RWPE2 (cell line): Measurements from ENCODE around the gene LAPTM5.
A peak's percentile ranks its signal among the peaks of the same experiment; 100 is the strongest.

Source experiments
- ATAC-seq: fragments of 200-7000 bp; cut with Tn5 transposase; 3 replicates; pipeline ENCODE4 v1.9.1; 2021; ENCODE audit warnings: low read depth
- DNase-seq: peaks from one replicate; pipeline ENCODE4 v3.0.0-alpha.2; 2020; ENCODE audit warnings: low spot score
- H3K27ac ChIP-seq: fragments of 450-650 bp; 2 replicates; pipeline ENCODE4 v1.5.1; 2017; ENCODE audit warnings: mild to moderate bottlenecking; ENCODE audit not compliant: poor library complexity, severe bottlenecking
- H3K27me3 ChIP-seq: fragments of 250-450 bp; sonication (Bioruptor Pico); 2 replicates; pipeline ENCODE4 v1.5.1; 2021; ENCODE audit warnings: mild to moderate bottlenecking, moderate library complexity; ENCODE audit not compliant: insufficient read depth, poor library complexity, severe bottlenecking
- H3K36me3 ChIP-seq: fragments of 250-450 bp; sonication (Bioruptor Pico); 2 replicates; pipeline ENCODE4 v1.5.1; 2020; ENCODE audit warnings: low read depth, mild to moderate bottlenecking, moderate library complexity
- H3K4me1 ChIP-seq: fragments of 250-450 bp; sonication (Bioruptor Pico); 2 replicates; pipeline ENCODE4 v1.5.1; 2021; ENCODE audit warnings: mild to moderate bottlenecking, moderate library complexity; ENCODE audit not compliant: insufficient read depth, poor library complexity, severe bottlenecking
- H3K4me3 ChIP-seq: fragments of 250-450 bp; sonication (Bioruptor Pico); 2 replicates; pipeline ENCODE4 v1.5.1; 2021; ENCODE audit warnings: mild to moderate bottlenecking, moderate library complexity; ENCODE audit not compliant: severe bottlenecking
- H3K9me3 ChIP-seq: fragments of 250-450 bp; sonication (Bioruptor Pico); 2 replicates; pipeline ENCODE4 v1.5.1; 2021; ENCODE audit warnings: mild to moderate bottlenecking, moderate library complexity; ENCODE audit not compliant: severe bottlenecking
- TF ChIP-seq, protein P1 (sequence below): fragments of 450-650 bp; IDR thresholded peaks from one replicate; pipeline ENCODE4 v1.5.1; 2017; ENCODE audit warnings: mild to moderate bottlenecking, moderate library complexity; ENCODE audit not compliant: poor library complexity, severe bottlenecking

Gene LAPTM5

GRCh38 chr1:30759718-30760281, 2.2 kb upstream of the LAPTM5 start:
- H3K4me3 ChIP-seq: no peak overlapping the region
- DNase-seq: no peak
- no peak overlapping the region for H3K27ac ChIP-seq
- H3K4me1 ChIP-seq: peaks cover 22% of the 10 kb centered on the region
- H3K9me3 ChIP-seq: no peaks in the 10 kb centered on the region
- TF ChIP-seq, protein P1, sequence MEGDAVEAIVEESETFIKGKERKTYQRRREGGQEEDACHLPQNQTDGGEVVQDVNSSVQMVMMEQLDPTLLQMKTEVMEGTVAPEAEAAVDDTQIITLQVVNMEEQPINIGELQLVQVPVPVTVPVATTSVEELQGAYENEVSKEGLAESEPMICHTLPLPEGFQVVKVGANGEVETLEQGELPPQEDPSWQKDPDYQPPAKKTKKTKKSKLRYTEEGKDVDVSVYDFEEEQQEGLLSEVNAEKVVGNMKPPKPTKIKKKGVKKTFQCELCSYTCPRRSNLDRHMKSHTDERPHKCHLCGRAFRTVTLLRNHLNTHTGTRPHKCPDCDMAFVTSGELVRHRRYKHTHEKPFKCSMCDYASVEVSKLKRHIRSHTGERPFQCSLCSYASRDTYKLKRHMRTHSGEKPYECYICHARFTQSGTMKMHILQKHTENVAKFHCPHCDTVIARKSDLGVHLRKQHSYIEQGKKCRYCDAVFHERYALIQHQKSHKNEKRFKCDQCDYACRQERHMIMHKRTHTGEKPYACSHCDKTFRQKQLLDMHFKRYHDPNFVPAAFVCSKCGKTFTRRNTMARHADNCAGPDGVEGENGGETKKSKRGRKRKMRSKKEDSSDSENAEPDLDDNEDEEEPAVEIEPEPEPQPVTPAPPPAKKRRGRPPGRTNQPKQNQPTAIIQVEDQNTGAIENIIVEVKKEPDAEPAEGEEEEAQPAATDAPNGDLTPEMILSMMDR: no peak
- H3K36me3 ChIP-seq: no peaks in the 10 kb centered on the region
- no peak for ATAC-seq
- H3K27me3 ChIP-seq: no peaks in the 10 kb centered on the region

DNA sequence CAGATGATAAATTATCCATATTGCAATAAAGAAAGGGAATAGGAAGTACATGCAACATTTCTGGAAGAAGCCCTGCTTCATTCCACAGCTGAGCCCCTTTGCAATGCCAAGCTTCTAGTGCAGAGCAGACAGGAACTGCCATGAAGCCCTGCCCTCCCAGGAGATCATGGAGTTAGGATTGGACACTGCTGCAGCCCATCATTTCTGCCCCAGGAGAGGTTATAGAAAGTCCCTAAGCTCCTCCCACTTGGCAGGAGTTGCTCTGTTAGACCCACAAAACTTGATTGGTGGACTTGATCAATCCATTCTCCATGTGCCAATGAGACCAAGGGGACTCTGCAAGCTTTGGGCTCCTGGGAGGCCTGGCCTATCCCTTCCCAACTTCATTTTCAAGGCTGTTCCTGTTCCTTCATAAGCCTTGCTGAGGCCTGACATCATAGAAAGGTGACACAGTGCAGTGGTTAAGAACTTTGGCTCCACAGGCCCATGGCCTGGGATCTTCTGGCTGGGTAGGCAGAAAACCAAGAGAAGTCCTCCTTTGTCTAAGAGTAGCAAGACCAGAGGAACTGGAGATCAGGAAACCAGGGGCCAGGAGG, 1.3 kb upstream of the LAPTM5 start:
- ATAC-seq: no peak
- no peaks in the 10 kb centered on the region for H3K36me3 ChIP-seq
- no peak overlapping the region for H3K27ac ChIP-seq
- H3K9me3 ChIP-seq: no peaks in the 10 kb centered on the region
- H3K4me3 ChIP-seq: no peak overlapping the region
- H3K27me3 ChIP-seq: no peaks in the 10 kb centered on the region
- H3K4me1 ChIP-seq: peaks cover 22% of the 10 kb centered on the region
- TF ChIP-seq, protein P1: no peak
- DNase-seq: no peak

GRCh38 chr1:30758121-30758688, 631 bp upstream of the LAPTM5 start:
- H3K27ac ChIP-seq: no peak overlapping the region
- DNase-seq: no peak
- peaks cover 22% of the 10 kb centered on the region for H3K4me1 ChIP-seq
- H3K4me3 ChIP-seq: no peak overlapping the region
- H3K27me3 ChIP-seq: no peaks in the 10 kb centered on the region
- ATAC-seq: no peak
- TF ChIP-seq, protein P1: no peak
- H3K9me3 ChIP-seq: no peaks in the 10 kb centered on the region
- H3K36me3 ChIP-seq: no peaks in the 10 kb centered on the region

GRCh38 chr1:30756545-30757351, 826 bp downstream of the LAPTM5 start:
- H3K4me1 ChIP-seq: peaks cover 22% of the 10 kb centered on the region
- H3K9me3 ChIP-seq: no peaks in the 10 kb centered on the region
- ATAC-seq (peak; percentile 95), DNase-seq (no peak)
- TF ChIP-seq, protein P1: no peak
- no peaks in the 10 kb centered on the region for H3K36me3 ChIP-seq
- H3K27ac ChIP-seq: peak overlapping the region; percentile 60
- no peak overlapping the region for H3K4me3 ChIP-seq
- no peaks in the 10 kb centered on the region for H3K27me3 ChIP-seq
